IMR-90 (cell line): ENCODE data around the gene PCGF2.

Source experiments
- BHLHE40 ChIP-seq: fragments of 150-350 bp; IDR thresholded peaks from 2 replicates; pipeline ENCODE4 v1.6.1; 2016; ENCODE audit warnings: mild to moderate bottlenecking, low read depth, low read length
- CEBPB ChIP-seq: IDR thresholded peaks from 2 replicates; pipeline ENCODE4 v1.6.1; 2012; ENCODE audit warnings: low read depth, low read length, improper control_type of control experiment
- CHD1 ChIP-seq: IDR thresholded peaks from 2 replicates; pipeline ENCODE4 v1.6.1; 2012; ENCODE audit warnings: low read depth, low read length, improper control_type of control experiment
- CTCF ChIP-seq: conservative IDR thresholded peaks from 2 replicates; pipeline ENCODE4 v1.5.1; 2012; ENCODE audit warnings: mild to moderate bottlenecking, low read depth, low read length, improper control_type of control experiment
- ELK1 ChIP-seq: fragments of 150-350 bp; IDR thresholded peaks from 2 replicates; pipeline ENCODE4 v1.6.1; 2016; ENCODE audit warnings: low read depth, mild to moderate bottlenecking, low read length, moderate library complexity, borderline replicate concordance
- FOS ChIP-seq: fragments of 150-350 bp; IDR thresholded peaks from 2 replicates; pipeline ENCODE4 v1.6.1; 2016; ENCODE audit warnings: low read depth, low read length
- MAFK ChIP-seq: IDR thresholded peaks from 2 replicates; pipeline ENCODE4 v1.6.1; 2012; ENCODE audit warnings: low read depth, low read length, improper control_type of control experiment
- POLR2A ChIP-seq: IDR thresholded peaks from 2 replicates; pipeline ENCODE4 v1.6.1; 2012; ENCODE audit warnings: mild to moderate bottlenecking, low read depth, low read length
- RAD21 ChIP-seq: IDR thresholded peaks from 2 replicates; pipeline ENCODE4 v1.6.1; 2012; ENCODE audit warnings: low read length, improper control_type of control experiment
- RCOR1 ChIP-seq: IDR thresholded peaks from 2 replicates; pipeline ENCODE4 v1.6.1; 2012; ENCODE audit warnings: mild to moderate bottlenecking, low read length, improper control_type of control experiment; ENCODE audit not compliant: insufficient replicate concordance
- SMC3 ChIP-seq: fragments of 150-350 bp; IDR thresholded peaks from 2 replicates; pipeline ENCODE4 v1.6.1; 2016; ENCODE audit warnings: low read depth, mild to moderate bottlenecking, antibody characterized with exemption, low read length, moderate library complexity
- USF2 ChIP-seq: fragments of 150-350 bp; IDR thresholded peaks from 2 replicates; pipeline ENCODE4 v1.6.1; 2017; ENCODE audit warnings: mild to moderate bottlenecking, antibody characterized with exemption, low read length, low read depth

GRCh38 chr17:38698760-38699159, 49.4 kb downstream of the PCGF2 start:
- TF ChIP-seq FOS: no peak
- TF ChIP-seq RCOR1: no peak
- TF ChIP-seq CTCF: no peak
- no peak for TF ChIP-seq POLR2A
- TF ChIP-seq MAFK: no peak
- TF ChIP-seq SMC3: no peak
- no peak for TF ChIP-seq USF2
- TF ChIP-seq RAD21: no peak
- no peak for TF ChIP-seq CEBPB
- TF ChIP-seq BHLHE40: no peak
- TF ChIP-seq CHD1: no peak
- no peak for TF ChIP-seq ELK1
